Measurements from ENCODE around the gene TRABD.

The TRABD gene

GRCh38 chr22:50205781-50206569 lies 20.3 kb downstream of the TRABD start:
- DNase-seq (ENCODE audit: extremely low read depth, low read depth) = no peak
- no peak for TF ChIP-seq CTCF (IDR thresholded peaks at IDR 0.05; ENCODE audit: low read depth, low read length)

DNA sequence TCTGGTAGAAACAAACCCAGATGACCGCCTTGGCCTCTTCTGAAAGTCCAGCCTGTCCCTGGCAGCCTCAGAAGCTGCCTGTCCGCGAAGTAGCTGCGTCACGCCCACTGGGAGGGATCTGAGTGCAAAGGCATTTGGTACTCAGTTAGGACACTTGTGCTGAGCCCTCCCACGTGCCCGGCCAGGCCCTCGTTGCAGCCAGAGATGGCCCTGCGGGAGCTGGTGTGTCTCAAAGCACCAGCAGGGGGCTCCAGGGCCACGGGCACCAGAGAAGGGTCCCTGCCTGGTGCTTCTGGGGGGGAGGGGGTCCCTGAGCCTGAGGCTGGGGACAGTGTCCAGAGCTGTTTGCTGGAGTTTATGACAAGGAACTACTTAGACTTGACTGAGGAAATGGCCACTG lies 20.9 kb downstream of the TRABD start:
- DNase-seq (ENCODE audit: extremely low read depth, low read depth) = no peak

GRCh38 chr22:50207383-50208140 lies 21.8 kb downstream of the TRABD start:
- no peak for TF ChIP-seq CTCF (IDR thresholded peaks at IDR 0.05; ENCODE audit: low read depth, low read length)
- DNase-seq (ENCODE audit: extremely low read depth, low read depth) = no peak

More for the DNA sequence above, 20.9 kb downstream of the TRABD start:
- TF ChIP-seq CTCF (IDR thresholded peaks at IDR 0.05; ENCODE audit: low read depth, low read length) = peak; percentile 36

DNA sequence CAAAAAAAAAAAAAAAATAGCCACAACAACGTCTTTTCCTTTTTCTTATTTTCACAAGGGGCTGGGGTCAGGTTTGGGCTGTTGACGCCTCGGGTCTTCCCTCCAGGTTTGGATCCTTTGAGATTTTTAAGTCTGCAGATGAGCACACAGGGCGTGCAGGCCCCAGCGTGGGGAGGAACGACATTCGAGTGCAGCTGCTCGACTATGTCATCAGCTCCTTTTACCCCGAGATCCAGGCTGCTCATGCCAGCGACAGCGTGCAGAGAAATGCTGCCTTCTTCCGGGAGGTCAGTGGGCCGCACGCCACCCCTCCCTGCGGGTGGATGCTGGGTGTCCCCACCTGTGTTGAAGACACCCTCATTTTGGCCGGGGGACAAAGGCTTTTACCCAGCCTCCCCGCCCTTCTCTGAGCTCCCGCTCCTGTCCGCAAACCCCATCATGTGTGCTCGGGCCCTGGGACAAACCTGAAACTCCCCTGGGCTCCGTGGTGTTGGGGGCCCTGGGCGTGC lies 22.8 kb downstream of the TRABD start:
- no peak for TF ChIP-seq CTCF (IDR thresholded peaks at IDR 0.05; ENCODE audit: low read depth, low read length)
- no peak for DNase-seq (ENCODE audit: extremely low read depth, low read depth)

- no peak for DNase-seq (ENCODE audit: extremely low read depth, low read depth)
- no peak for TF ChIP-seq CTCF (IDR thresholded peaks at IDR 0.05; ENCODE audit: low read depth, low read length)
These were observed 23.5 kb downstream of the TRABD start for GRCh38 chr22:50208939-50209892.

DNA sequence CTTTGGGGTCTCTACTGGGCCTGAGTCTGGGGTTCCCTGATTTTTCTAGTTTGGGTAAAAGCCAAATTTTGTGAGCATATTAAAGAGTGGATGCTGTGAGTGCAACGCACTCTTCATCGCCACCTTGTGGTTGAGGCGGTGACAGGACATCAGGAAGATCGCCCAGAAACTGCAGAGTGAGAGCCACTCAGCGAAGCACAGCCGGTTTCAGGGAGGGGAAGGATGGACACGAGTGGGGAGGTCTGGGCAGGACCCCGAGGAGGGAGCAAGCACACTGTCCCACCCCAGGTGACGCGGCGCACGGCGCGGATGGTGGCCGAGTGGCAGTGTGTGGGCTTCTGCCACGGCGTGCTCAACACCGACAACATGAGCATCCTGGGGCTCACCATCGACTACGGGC lies 24.2 kb downstream of the TRABD start:
- TF ChIP-seq CTCF (IDR thresholded peaks at IDR 0.05; ENCODE audit: low read depth, low read length) = peak; percentile 91
- peak; percentile 28 for DNase-seq (ENCODE audit: extremely low read depth, low read depth)
